ENCODE measurements around the gene CARD10.

The CARD10 gene

GRCh38 chr22:37449331-37450001 lies 69.7 kb downstream of the CARD10 start:
- no peak for DNase-seq (ENCODE audit: low read depth)
- no peak for TF ChIP-seq CTCF (conservative IDR thresholded peaks at IDR 0.05; ENCODE audit: low read depth, low read length)
- H3K4me3 ChIP-seq (ENCODE audit: low read length): no peak overlapping the region

GRCh38 chr22:37448516-37449127 lies 70.6 kb downstream of the CARD10 start:
- no peak for DNase-seq (ENCODE audit: low read depth)
- no peak for TF ChIP-seq CTCF (conservative IDR thresholded peaks at IDR 0.05; ENCODE audit: low read depth, low read length)
- no peak overlapping the region for H3K4me3 ChIP-seq (ENCODE audit: low read length)

- no peak for TF ChIP-seq CTCF (conservative IDR thresholded peaks at IDR 0.05; ENCODE audit: low read depth, low read length)
- H3K4me3 ChIP-seq (ENCODE audit: low read length): no peak overlapping the region
- DNase-seq (ENCODE audit: low read depth): no peak
Observed at GRCh38 chr22:37445501-37445900, 73.7 kb downstream of the CARD10 start.

- no peak overlapping the region for H3K4me3 ChIP-seq (ENCODE audit: low read length)
- no peak for DNase-seq (ENCODE audit: low read depth)
- TF ChIP-seq CTCF (conservative IDR thresholded peaks at IDR 0.05; ENCODE audit: low read depth, low read length): no peak
Observed at GRCh38 chr22:37443977-37444376, 75.2 kb downstream of the CARD10 start.

- no peak for TF ChIP-seq CTCF (conservative IDR thresholded peaks at IDR 0.05; ENCODE audit: low read depth, low read length)
- H3K4me3 ChIP-seq (ENCODE audit: low read length): no peak overlapping the region
- no peak for DNase-seq (ENCODE audit: low read depth)
Observed at GRCh38 chr22:37443086-37443485, 76.1 kb downstream of the CARD10 start.

- no peak for DNase-seq (ENCODE audit: low read depth)
- TF ChIP-seq CTCF (conservative IDR thresholded peaks at IDR 0.05; ENCODE audit: low read depth, low read length): no peak
- no peak overlapping the region for H3K4me3 ChIP-seq (ENCODE audit: low read length)
Observed at GRCh38 chr22:37442537-37442936, 76.7 kb downstream of the CARD10 start.

- no peak for DNase-seq (ENCODE audit: low read depth)
- TF ChIP-seq CTCF (conservative IDR thresholded peaks at IDR 0.05; ENCODE audit: low read depth, low read length): no peak
Observed at GRCh38 chr22:37442135-37442534, 77.1 kb downstream of the CARD10 start.

More at GRCh38 chr22:37442135-37442534, 77.1 kb downstream of the CARD10 start:
- no peak overlapping the region for H3K4me3 ChIP-seq (ENCODE audit: low read length)

Data from retinal pigment epithelial cell (primary cell).